HG02981 (cell line): ENCODE results near the gene SLC35F3.

Experiments
- ATAC-seq: cut with Tn5 transposase; IDR thresholded peaks from one replicate; pipeline ENCODE4 v1.9.1; 2021; ENCODE audit warnings: mild to moderate bottlenecking, moderate library complexity; ENCODE audit not compliant: unreplicated experiment

Gene SLC35F3

GRCh38 chr1:233971753-233972152, 67.3 kb downstream of the SLC35F3 start:
- ATAC-seq, result no peak

- no peak for ATAC-seq
Measured at GRCh38 chr1:233972563-233972950, 68.1 kb downstream of the SLC35F3 start.

DNA sequence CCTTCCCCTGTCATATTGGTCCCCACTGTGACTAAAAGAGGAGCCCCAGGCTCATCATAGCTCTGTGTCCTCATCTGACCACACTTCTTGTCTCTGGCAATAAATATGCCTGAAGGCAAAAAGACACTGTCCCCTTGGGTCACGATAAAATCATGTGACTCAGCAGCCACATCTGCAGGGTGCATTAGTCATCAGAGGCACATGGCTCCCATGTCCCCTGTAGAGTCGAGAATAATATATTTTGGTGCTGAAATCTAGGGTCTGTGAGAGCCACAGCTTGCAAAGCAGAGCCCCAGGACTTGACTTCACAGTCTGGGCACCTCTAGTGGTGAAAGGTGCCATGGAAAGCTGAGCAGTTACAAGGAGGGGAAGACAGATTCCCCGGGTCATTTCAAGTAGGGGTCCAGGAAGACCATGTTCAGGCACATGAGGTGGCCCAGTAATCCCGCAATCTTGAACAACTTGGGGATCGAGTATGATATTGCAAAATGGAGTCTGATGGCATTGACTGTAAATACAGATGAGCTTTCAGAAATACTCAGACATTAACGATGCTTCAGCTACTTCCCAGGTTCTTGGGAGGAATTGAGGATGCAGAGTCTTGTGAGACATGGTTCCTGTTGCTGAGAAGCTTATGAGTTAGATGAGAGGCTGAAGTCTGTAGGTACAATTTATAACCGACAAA, 68.6 kb downstream of the SLC35F3 start:
- no peak for ATAC-seq

- no peak for ATAC-seq
Measured at GRCh38 chr1:233975486-233975885, 71.0 kb downstream of the SLC35F3 start.

- no peak for ATAC-seq
Measured at GRCh38 chr1:233981042-233981675, 76.7 kb downstream of the SLC35F3 start.

DNA sequence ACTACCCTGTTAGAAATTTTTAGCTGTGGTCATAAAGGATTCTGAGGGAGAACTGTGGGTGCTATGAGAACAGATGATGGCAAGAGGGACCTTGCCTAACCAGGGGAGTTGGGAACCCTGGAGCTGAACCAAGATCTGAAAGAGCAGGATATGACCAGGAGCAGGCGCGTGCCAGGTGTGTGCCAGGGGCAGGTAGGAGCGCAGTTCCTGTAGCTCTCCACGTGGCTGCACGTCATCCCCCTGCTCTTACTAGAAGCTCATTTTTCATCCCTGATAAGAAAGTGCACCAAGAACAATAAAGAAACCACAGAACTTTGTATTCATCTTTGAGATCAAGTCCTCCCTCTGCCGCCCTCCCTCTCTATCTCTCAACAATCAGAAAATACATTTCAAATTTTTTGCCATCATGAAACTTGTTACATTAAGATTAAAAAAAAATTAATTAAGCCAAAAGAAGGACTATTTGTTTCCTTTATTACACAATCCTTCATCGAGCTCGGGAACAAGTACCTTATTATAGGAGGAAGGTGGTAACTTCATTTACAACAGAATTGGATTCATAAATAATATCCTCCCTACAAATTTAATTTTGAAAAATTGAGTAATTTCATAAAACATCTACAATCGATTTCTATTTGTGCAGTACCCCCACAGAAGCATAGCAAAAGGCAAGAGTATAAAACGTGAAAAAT, 78.5 kb downstream of the SLC35F3 start:
- ATAC-seq, result no peak

DNA sequence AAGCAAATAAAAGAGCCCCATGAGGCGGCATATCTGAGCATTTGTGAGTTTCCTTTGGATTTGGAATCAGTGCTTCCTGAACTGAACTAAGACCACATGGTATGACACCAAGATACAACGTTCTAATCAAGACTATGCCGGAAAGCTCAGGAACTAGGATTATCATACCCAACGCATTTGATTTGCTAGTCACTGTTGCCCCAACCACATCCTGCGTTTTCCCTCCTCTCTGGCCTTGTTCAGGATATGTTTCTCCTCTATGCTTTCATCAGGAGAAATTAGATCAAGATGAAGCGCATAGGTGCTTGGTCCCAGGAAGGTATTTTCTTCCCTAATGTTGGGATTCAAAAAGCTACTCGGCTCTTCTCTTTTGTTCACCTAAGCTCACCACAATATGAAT, 79.3 kb downstream of the SLC35F3 start:
- no peak for ATAC-seq

GRCh38 chr1:233988963-233989696, 84.7 kb downstream of the SLC35F3 start:
- no peak for ATAC-seq

- no peak for ATAC-seq
Measured at GRCh38 chr1:233990486-233990885, 86.0 kb downstream of the SLC35F3 start.

GRCh38 chr1:233993651-233994050, 89.2 kb downstream of the SLC35F3 start:
- ATAC-seq, result peak; percentile 46

DNA sequence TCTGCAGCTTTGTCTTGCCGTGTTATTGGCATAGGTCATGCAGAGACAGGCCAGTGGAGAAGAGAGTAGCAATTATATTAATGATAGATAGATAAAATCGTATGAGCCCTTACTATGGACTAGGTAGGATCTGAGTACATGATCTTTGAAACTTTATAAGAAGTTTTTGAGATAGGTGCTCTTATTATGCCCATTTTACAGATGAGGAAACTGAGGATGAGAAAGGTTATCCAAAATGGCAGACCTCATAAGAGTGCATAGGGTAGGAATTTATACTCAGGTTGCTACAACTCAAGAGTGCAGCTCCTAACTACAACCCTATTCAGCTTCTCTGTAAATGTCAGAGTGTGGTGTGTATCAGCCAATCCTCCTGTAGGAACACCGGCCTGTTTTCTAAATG, 89.6 kb downstream of the SLC35F3 start:
- ATAC-seq, result no peak

DNA sequence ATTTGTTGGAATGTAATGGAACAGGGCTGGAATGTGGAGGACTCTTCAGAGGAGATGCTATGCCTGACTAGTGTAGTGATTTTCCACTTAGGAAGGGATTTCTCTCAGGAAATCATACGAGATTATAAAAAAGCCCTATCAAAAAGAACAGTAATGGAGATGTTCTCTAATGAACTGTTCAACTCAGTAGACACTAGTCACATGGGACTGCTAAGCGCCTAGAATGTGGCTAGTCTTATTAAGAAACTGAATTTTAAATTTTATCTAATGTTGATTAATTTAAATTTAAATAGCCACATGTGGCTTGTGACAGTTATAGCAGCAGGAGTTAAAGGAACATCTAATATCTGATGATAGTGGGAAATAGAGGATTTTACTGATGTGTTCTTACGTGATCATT, 94.0 kb downstream of the SLC35F3 start:
- no peak for ATAC-seq

GRCh38 chr1:233998891-233999290, 94.4 kb downstream of the SLC35F3 start:
- ATAC-seq, result no peak

- ATAC-seq, result no peak
Measured at GRCh38 chr1:234000557-234001041, 96.1 kb downstream of the SLC35F3 start.

GRCh38 chr1:234001817-234002216, 97.3 kb downstream of the SLC35F3 start:
- ATAC-seq, result no peak

DNA sequence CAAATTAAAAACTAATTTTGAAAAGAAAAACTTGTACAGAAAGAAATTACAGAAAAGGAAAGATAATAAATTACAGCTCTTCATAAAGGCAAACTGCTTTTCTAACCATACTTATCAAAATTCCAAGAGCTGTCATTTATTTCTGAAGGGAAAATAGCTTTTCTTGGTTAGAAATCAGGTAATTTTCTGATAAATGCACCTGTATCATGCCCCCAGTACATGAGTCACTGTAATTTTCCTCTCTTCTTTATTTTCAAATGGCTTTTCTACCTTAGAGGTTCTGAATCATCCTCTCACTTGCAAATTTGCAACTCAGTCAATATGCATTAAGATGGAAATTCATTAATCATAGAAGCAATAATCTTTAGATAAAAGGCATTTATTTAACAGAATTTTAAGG, 100.1 kb downstream of the SLC35F3 start:
- no peak for ATAC-seq

- no peak for ATAC-seq
Measured at GRCh38 chr1:234007684-234008083, 103.2 kb downstream of the SLC35F3 start.

DNA sequence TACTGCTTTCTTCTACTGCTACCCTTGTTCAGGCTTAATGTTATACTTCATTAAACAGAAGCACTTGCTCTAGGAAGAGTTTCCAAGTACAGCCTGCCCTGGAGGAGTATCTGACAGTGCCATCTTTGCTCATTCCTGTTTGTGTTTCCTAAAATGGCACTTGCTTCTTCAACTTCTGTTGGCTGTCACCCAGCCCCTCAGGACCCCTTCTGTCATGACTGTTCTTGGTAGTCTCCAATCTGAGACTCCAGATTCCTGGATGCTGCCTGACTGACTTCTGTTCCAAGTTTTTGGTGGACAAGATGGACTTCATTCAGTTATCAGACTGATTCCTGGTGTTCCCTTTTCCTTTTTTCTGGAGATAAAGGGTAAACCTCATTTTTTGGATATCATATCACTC, 104.1 kb downstream of the SLC35F3 start:
- ATAC-seq, result no peak

- ATAC-seq, result no peak
Measured at GRCh38 chr1:234009668-234010067, 105.2 kb downstream of the SLC35F3 start.

DNA sequence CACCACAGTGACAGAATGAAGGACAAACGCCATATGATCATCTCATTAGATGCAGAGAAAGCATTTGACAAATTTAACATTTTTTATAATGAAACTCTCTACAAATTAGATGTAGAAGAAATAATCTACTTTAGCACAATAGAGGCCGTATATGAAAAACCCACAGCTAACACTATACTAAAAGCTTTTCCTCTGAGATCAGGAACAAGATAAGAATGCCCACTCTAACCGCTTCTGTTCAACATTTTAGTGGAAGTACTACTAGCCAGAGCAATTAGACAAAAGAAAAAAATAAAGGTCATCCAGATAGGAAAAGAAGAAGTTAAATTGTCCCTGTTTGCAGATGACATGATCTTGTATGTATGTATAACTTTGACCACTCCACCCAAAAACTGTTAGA, 109.7 kb downstream of the SLC35F3 start:
- no peak for ATAC-seq

DNA sequence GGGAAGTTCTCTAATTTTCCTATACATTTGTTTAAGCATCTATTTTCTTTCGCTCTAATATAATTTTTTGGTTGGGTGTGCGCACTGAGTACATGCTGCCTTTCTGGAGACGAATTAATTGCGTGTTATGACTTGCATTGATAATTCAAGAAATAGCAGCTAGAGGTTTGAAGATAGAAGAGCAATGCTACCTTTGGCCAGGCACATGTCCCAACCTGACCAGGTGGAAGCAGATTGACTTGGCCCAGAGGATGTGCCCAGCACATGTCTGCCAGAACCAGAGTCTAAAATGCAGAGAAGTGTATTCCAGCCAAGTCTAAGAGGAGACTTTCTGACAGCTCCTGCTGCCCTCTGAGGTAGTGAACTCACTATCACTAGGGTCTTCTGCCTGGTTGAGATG, 114.3 kb downstream of the SLC35F3 start:
- no peak for ATAC-seq
